Activated T-helper 2 cell treated with anti-CD3 and anti-CD28 coated beads, Interferon-gamma antibody, Interleukin-2, Interleukin-4, amounts not matched to agents 10 μg/mL and 5 μg/mL and 100 μg/mL, durations not matched to agents 14 hours and 24 hours and 36 hours (primary cell): Measurements from ENCODE around the gene LIMA1. TPM values are rescaled to one million over a fixed set of nuclear protein-coding genes. Genes with fewer than 3 reads are reported as not detected.
"Not testable (repeated sequence)": the region's sequence is repeated elsewhere in the genome, so short reads cannot be mapped to it uniquely, and the experiment has no call there.

Experiments used
- DNase-seq: peaks from one replicate; pipeline ENCODE4 v3.0.0; 2021; ENCODE audit warnings: low spot score
- H3K27ac Mint-ChIP-seq: one replicate; pipeline ENCODE4 v1.8.0; 2021; ENCODE audit warnings: mixed read lengths
- H3K27me3 Mint-ChIP-seq: one replicate; pipeline ENCODE4 v1.8.0; 2021; ENCODE audit warnings: low read depth, mixed read lengths
- H3K36me3 Mint-ChIP-seq: one replicate; pipeline ENCODE4 v1.8.0; 2021; ENCODE audit warnings: low read depth, mixed read lengths
- H3K4me1 Mint-ChIP-seq: one replicate; pipeline ENCODE4 v1.8.0; 2021; ENCODE audit warnings: low read depth, mixed read lengths
- H3K4me3 Mint-ChIP-seq: one replicate; pipeline ENCODE4 v1.8.0; 2021; ENCODE audit warnings: low read depth, mild to moderate bottlenecking, moderate library complexity, mixed read lengths
- H3K9me3 Mint-ChIP-seq: one replicate; pipeline ENCODE4 v1.8.0; 2021; ENCODE audit warnings: mixed read lengths
- intact Hi-C: fragments of 100-400 bp; cut with micrococcal nuclease; formaldehyde crosslinking; loops from one replicate; pipeline ENCODE4 v1.15.1; 2023
- total RNA-seq: library from RNA; stranded (reverse); gene quantifications from 2 replicates; pipeline ENCODE4 v1.2.3, GENCODE V29; 2022

LIMA1 gene
- total RNA-seq, 1 donor from 2014 or later, result 333 TPM

- Mint-ChIP-seq H3K36me3 (peaks cover 46% of the 10 kb centered on the region), H3K27me3 (no peaks in the 10 kb centered on the region), H3K9me3 (no peaks in the 10 kb centered on the region), H3K4me3 (no peak overlapping the region), H3K4me1 (peaks cover 30% of the 10 kb centered on the region), H3K27ac (no peak overlapping the region)
- intact Hi-C loops, result no loop called here
- DNase-seq, result no peak
Measured at GRCh38 chr12:50156641-50157040, 126.7 kb downstream of the LIMA1 start.

- peaks cover 35% of the 10 kb centered on the region for H3K36me3 Mint-ChIP-seq
- H3K4me1 Mint-ChIP-seq, result peaks cover 32% of the 10 kb centered on the region
- DNase-seq, H3K9me3 Mint-ChIP-seq, H3K4me3 Mint-ChIP-seq, intact Hi-C loops, H3K27me3 Mint-ChIP-seq, H3K27ac Mint-ChIP-seq: not testable (repeated sequence)
Measured at GRCh38 chr12:50154947-50155346, 128.4 kb downstream of the LIMA1 start.

GRCh38 chr12:50151047-50151687 is 132.2 kb downstream of the LIMA1 start:
- no peaks in the 10 kb centered on the region for H3K9me3 Mint-ChIP-seq
- H3K4me1 Mint-ChIP-seq, result peaks cover 22% of the 10 kb centered on the region
- H3K27ac Mint-ChIP-seq, result peak overlapping the region; percentile 71
- H3K36me3 Mint-ChIP-seq, result peaks cover 14% of the 10 kb centered on the region
- no peak overlapping the region for H3K4me3 Mint-ChIP-seq
- DNase-seq, result no peak
- intact Hi-C loops, result no loop called here
- no peaks in the 10 kb centered on the region for H3K27me3 Mint-ChIP-seq

GRCh38 chr12:50149311-50149710 is 134.0 kb downstream of the LIMA1 start:
- H3K36me3 Mint-ChIP-seq, result peaks cover 25% of the 10 kb centered on the region
- H3K4me1 Mint-ChIP-seq, result peaks cover 29% of the 10 kb centered on the region
- DNase-seq, result no peak
- H3K4me3 Mint-ChIP-seq, result no peak overlapping the region
- intact Hi-C loops, result loop anchor here (1.0 to 5.0 kb wide), 2 partner anchors 11 to 33 kb away; no protein-coding TSS in a partner anchor
- H3K27ac Mint-ChIP-seq, result peak overlapping the region; percentile 22
- H3K27me3 Mint-ChIP-seq, result no peaks in the 10 kb centered on the region
- no peaks in the 10 kb centered on the region for H3K9me3 Mint-ChIP-seq

GRCh38 chr12:50148011-50148410 is 135.3 kb downstream of the LIMA1 start:
- DNase-seq, H3K9me3 Mint-ChIP-seq, H3K27ac Mint-ChIP-seq, H3K4me3 Mint-ChIP-seq, H3K27me3 Mint-ChIP-seq: not testable (repeated sequence)
- intact Hi-C loops, result loop anchor here (5.0 kb wide), 1 partner anchor 34 kb away; no protein-coding TSS in a partner anchor
- H3K36me3 Mint-ChIP-seq, result peaks cover 24% of the 10 kb centered on the region
- peaks cover 29% of the 10 kb centered on the region for H3K4me1 Mint-ChIP-seq

GRCh38 chr12:50147281-50147680 is 136.0 kb downstream of the LIMA1 start:
- intact Hi-C loops, result loop anchor here (5.0 kb wide), 1 partner anchor 35 kb away; no protein-coding TSS in a partner anchor
- no peaks in the 10 kb centered on the region for H3K27me3 Mint-ChIP-seq
- no peak overlapping the region for H3K4me3 Mint-ChIP-seq
- H3K36me3 Mint-ChIP-seq, result peaks cover 28% of the 10 kb centered on the region
- H3K9me3 Mint-ChIP-seq, result no peaks in the 10 kb centered on the region
- DNase-seq, result no peak
- H3K4me1 Mint-ChIP-seq, result peaks cover 29% of the 10 kb centered on the region
- H3K27ac Mint-ChIP-seq, result no peak overlapping the region

- no peak overlapping the region for H3K27ac Mint-ChIP-seq
- intact Hi-C loops, result loop anchor here (5.0 kb wide), 1 partner anchor 37 kb away; no protein-coding TSS in a partner anchor
- no peak overlapping the region for H3K4me3 Mint-ChIP-seq
- DNase-seq, result no peak
- H3K27me3 Mint-ChIP-seq, result no peaks in the 10 kb centered on the region
- H3K4me1 Mint-ChIP-seq, result peaks cover 19% of the 10 kb centered on the region
- H3K36me3 Mint-ChIP-seq, result peaks cover 43% of the 10 kb centered on the region
- no peaks in the 10 kb centered on the region for H3K9me3 Mint-ChIP-seq
Measured at GRCh38 chr12:50145439-50145838, 137.9 kb downstream of the LIMA1 start.

GRCh38 chr12:50142993-50143392 is 140.3 kb downstream of the LIMA1 start:
- DNase-seq, result no peak
- Mint-ChIP-seq H3K27ac (no peak overlapping the region), H3K4me3 (no peak overlapping the region), H3K27me3 (no peaks in the 10 kb centered on the region), H3K9me3 (no peaks in the 10 kb centered on the region), H3K36me3 (peaks cover 56% of the 10 kb centered on the region), H3K4me1 (peaks cover 12% of the 10 kb centered on the region)
- intact Hi-C loops, result no loop called here

GRCh38 chr12:50132505-50133135 is 150.7 kb downstream of the LIMA1 start:
- intact Hi-C loops, result loop anchor here (1.0 to 10.0 kb wide), 3 partner anchors 34 to 182 kb away; partner anchors contain the start of gene CERS5
- no peak for DNase-seq
- H3K4me1 Mint-ChIP-seq, result peaks cover 10% of the 10 kb centered on the region

GRCh38 chr12:50129290-50129689 is 154.0 kb downstream of the LIMA1 start:
- DNase-seq, result no peak
- Mint-ChIP-seq H3K36me3 (peaks cover 76% of the 10 kb centered on the region), H3K27me3 (no peaks in the 10 kb centered on the region), H3K4me1 (peaks cover 14% of the 10 kb centered on the region), H3K27ac (no peak overlapping the region), H3K9me3 (no peaks in the 10 kb centered on the region), H3K4me3 (no peak overlapping the region)
- intact Hi-C loops, result no loop called here

More at GRCh38 chr12:50132505-50133135, 150.7 kb downstream of the LIMA1 start:
- Mint-ChIP-seq H3K9me3 (no peaks in the 10 kb centered on the region), H3K27ac (peak overlapping the region; percentile 44), H3K27me3 (no peaks in the 10 kb centered on the region), H3K36me3 (peaks cover 75% of the 10 kb centered on the region), H3K4me3 (no peak overlapping the region)

GRCh38 chr12:50127546-50127945 is 155.8 kb downstream of the LIMA1 start:
- H3K4me3 Mint-ChIP-seq, result no peak overlapping the region
- no peaks in the 10 kb centered on the region for H3K9me3 Mint-ChIP-seq
- peaks cover 76% of the 10 kb centered on the region for H3K36me3 Mint-ChIP-seq
- intact Hi-C loops, result no loop called here
- H3K27me3 Mint-ChIP-seq, result no peaks in the 10 kb centered on the region
- H3K4me1 Mint-ChIP-seq, result peaks cover 11% of the 10 kb centered on the region
- H3K27ac Mint-ChIP-seq, result no peak overlapping the region
- no peak for DNase-seq
